Astrocyte (in vitro differentiated cells and primary cell): Measurements from ENCODE around the gene GNAS-AS1. TPM values are rescaled to one million over a fixed set of nuclear protein-coding genes. Genes with fewer than 3 reads are reported as not detected.

Source experiments
- DNase-seq: peaks from one replicate; pipeline ENCODE4 v3.0.0-alpha.2; 2010; ENCODE audit warnings: low read depth
- FAIRE-seq: peaks from 2 replicates; lab custom pipeline; 2011; peaks lifted over from hg19 to GRCh38; lab: Jason Lieb, UNC
- H2AFZ ChIP-seq: 2 replicates; pipeline ENCODE4 v1.6.0; 2012; ENCODE audit warnings: low read depth, low read length, inconsistent platforms
- H3K27ac ChIP-seq: 2 replicates; pipeline ENCODE4 v1.5.1; 2011; ENCODE audit warnings: low read depth, low read length, inconsistent platforms
- H3K27me3 ChIP-seq: 2 replicates; pipeline ENCODE4 v1.6.0; 2011; ENCODE audit warnings: low read length, inconsistent platforms; ENCODE audit not compliant: insufficient read depth
- H3K36me3 ChIP-seq: 2 replicates; pipeline ENCODE4 v1.5.1; 2011; ENCODE audit warnings: low read length, inconsistent platforms; ENCODE audit not compliant: insufficient read depth
- H3K4me1 ChIP-seq: 2 replicates; pipeline ENCODE4 v1.5.1; 2011; ENCODE audit warnings: low read length, inconsistent platforms; ENCODE audit not compliant: insufficient read depth
- H3K4me2 ChIP-seq: 2 replicates; pipeline ENCODE4 v1.6.0; 2012; ENCODE audit warnings: low read length, inconsistent platforms
- H3K4me3 ChIP-seq: 2 replicates; pipeline ENCODE4 v1.5.1; 2011; ENCODE audit warnings: low read depth, mild to moderate bottlenecking, low read length, inconsistent platforms; ENCODE audit not compliant: insufficient read depth
- H3K79me2 ChIP-seq: 2 replicates; pipeline ENCODE4 v1.6.0; 2012; ENCODE audit warnings: mild to moderate bottlenecking, low read length, inconsistent platforms; ENCODE audit not compliant: insufficient read depth
- H3K9ac ChIP-seq: 2 replicates; pipeline ENCODE4 v1.6.0; 2012; ENCODE audit warnings: mild to moderate bottlenecking, low read length, inconsistent platforms
- H3K9me3 ChIP-seq: 2 replicates; pipeline ENCODE4 v1.5.1; 2012; ENCODE audit warnings: low read depth, mild to moderate bottlenecking, low read length, inconsistent platforms; ENCODE audit not compliant: insufficient read depth
- H4K20me1 ChIP-seq: 2 replicates; pipeline ENCODE4 v1.6.0; 2012; ENCODE audit warnings: low read length, inconsistent platforms; ENCODE audit not compliant: insufficient read depth
- H3K27ac Mint-ChIP-seq: one replicate; pipeline ENCODE4 v1.8.0; 2021; ENCODE audit warnings: mild to moderate bottlenecking, mixed read lengths; ENCODE audit not compliant: unreplicated experiment
- H3K27me3 Mint-ChIP-seq: one replicate; pipeline ENCODE4 v1.8.0; 2021; ENCODE audit warnings: low read depth, mixed read lengths; ENCODE audit not compliant: unreplicated experiment
- H3K36me3 Mint-ChIP-seq: one replicate; pipeline ENCODE4 v1.8.0; 2021; ENCODE audit warnings: low read depth, mixed read lengths; ENCODE audit not compliant: unreplicated experiment
- H3K4me1 Mint-ChIP-seq: one replicate; pipeline ENCODE4 v1.8.0; 2021; ENCODE audit warnings: low read depth, mixed read lengths; ENCODE audit not compliant: unreplicated experiment
- H3K4me3 Mint-ChIP-seq: one replicate; pipeline ENCODE4 v1.8.0; 2021; ENCODE audit warnings: mild to moderate bottlenecking, moderate library complexity, mixed read lengths; ENCODE audit not compliant: unreplicated experiment
- H3K9me3 Mint-ChIP-seq: one replicate; pipeline ENCODE4 v1.8.0; 2021; ENCODE audit warnings: mild to moderate bottlenecking, mixed read lengths; ENCODE audit not compliant: unreplicated experiment
- EZH2 ChIP-seq: IDR thresholded peaks from 2 replicates; pipeline ENCODE4 v1.6.1; 2012; ENCODE audit warnings: mild to moderate bottlenecking, low read length, inconsistent platforms; ENCODE audit not compliant: insufficient read depth
- total RNA-seq: library from RNA; stranded (reverse); gene quantifications from 2 replicates; pipeline ENCODE4 v1.2.1, GENCODE V29; 2021
- TF ChIP-seq, protein P1 (sequence below): IDR thresholded peaks from 2 replicates; pipeline ENCODE4 v1.5.1; 2011; ENCODE audit warnings: low read depth, mild to moderate bottlenecking, inconsistent platforms, low read length, moderate library complexity; ENCODE audit not compliant: insufficient read depth

The GNAS-AS1 gene
- total RNA-seq, 1 donor from 2014 or later = 3.8 TPM

DNA sequence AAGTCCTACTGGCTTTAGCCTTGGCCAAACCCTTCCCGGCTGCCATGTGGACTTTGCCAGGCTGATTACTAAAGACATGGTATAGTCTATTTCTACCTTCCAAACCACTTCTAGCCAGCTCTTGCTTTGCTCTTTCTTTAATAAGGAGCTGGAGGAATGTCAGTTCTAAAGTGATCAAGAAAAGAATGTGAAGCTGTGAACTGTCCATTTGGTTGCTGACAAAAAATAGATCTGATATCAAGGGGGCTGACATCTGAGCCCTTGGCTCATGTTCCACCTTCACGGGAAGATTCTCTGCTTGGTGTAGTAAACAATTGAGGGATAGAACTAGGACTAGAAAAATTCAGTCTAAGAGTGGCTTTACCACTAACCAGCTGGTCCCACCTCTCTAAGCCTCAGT is 22.6 kb downstream of the GNAS-AS1 start:
- H3K36me3 Mint-ChIP-seq = peaks cover 10% of the 10 kb centered on the region
- Histone ChIP-seq H3K36me3 (no peaks in the 10 kb centered on the region), H3K27ac (no peak overlapping the region), H3K27me3 (no peaks in the 10 kb centered on the region), H4K20me1 (peaks cover 30% of the 10 kb centered on the region), H3K9me3 (no peaks in the 10 kb centered on the region), H2AFZ (no peak overlapping the region), H3K4me1 (peaks cover 5% of the 10 kb centered on the region), H3K4me3 (no peak overlapping the region), H3K79me2 (peaks cover 15% of the 10 kb centered on the region), H3K9ac (no peak overlapping the region), H3K4me2 (no peak overlapping the region)
- no peak overlapping the region for H3K4me3 Mint-ChIP-seq
- peaks cover 26% of the 10 kb centered on the region for H3K4me1 Mint-ChIP-seq
- H3K27ac Mint-ChIP-seq = no peak overlapping the region
- peaks cover 4% of the 10 kb centered on the region for H3K9me3 Mint-ChIP-seq
- no peak for FAIRE-seq
- TF ChIP-seq, protein P1, sequence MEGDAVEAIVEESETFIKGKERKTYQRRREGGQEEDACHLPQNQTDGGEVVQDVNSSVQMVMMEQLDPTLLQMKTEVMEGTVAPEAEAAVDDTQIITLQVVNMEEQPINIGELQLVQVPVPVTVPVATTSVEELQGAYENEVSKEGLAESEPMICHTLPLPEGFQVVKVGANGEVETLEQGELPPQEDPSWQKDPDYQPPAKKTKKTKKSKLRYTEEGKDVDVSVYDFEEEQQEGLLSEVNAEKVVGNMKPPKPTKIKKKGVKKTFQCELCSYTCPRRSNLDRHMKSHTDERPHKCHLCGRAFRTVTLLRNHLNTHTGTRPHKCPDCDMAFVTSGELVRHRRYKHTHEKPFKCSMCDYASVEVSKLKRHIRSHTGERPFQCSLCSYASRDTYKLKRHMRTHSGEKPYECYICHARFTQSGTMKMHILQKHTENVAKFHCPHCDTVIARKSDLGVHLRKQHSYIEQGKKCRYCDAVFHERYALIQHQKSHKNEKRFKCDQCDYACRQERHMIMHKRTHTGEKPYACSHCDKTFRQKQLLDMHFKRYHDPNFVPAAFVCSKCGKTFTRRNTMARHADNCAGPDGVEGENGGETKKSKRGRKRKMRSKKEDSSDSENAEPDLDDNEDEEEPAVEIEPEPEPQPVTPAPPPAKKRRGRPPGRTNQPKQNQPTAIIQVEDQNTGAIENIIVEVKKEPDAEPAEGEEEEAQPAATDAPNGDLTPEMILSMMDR = no peak
- TF ChIP-seq EZH2 = no peak
- peaks cover 9% of the 10 kb centered on the region for H3K27me3 Mint-ChIP-seq
- DNase-seq = no peak

DNA sequence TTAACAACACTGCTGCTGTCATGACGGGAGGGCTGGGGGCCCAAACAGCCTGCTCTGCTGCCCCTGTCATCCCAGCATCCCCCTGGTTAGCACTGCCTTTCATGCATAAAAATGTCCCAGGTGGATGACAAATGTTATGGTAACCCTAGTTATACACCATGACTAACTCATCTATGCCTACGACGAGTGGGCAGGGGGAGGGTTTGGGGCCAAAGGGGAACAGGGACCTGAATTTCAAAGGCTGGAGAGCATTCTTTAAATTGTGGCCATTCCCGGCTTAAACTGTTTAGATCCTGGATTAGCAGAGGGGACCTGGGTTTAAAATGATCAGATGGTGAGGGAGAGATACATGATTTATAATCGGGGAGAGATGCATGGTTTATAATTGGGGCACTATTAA is 24.4 kb downstream of the GNAS-AS1 start:
- Mint-ChIP-seq H3K27me3 (peaks cover 14% of the 10 kb centered on the region), H3K27ac (no peak overlapping the region), H3K36me3 (peaks cover 17% of the 10 kb centered on the region), H3K4me1 (peaks cover 19% of the 10 kb centered on the region), H3K9me3 (peaks cover 6% of the 10 kb centered on the region), H3K4me3 (no peak overlapping the region)
- no peak overlapping the region for H3K4me2 ChIP-seq
- no peak overlapping the region for H3K9ac ChIP-seq
- TF ChIP-seq EZH2 = no peak
- no peaks in the 10 kb centered on the region for H3K27me3 ChIP-seq
- peaks cover 10% of the 10 kb centered on the region for H3K79me2 ChIP-seq
- FAIRE-seq (no peak), DNase-seq (no peak)
- H3K4me1 ChIP-seq = peaks cover 5% of the 10 kb centered on the region
- H3K36me3 ChIP-seq = no peaks in the 10 kb centered on the region
- no peaks in the 10 kb centered on the region for H3K9me3 ChIP-seq
- no peak overlapping the region for H3K27ac ChIP-seq
- peaks cover 30% of the 10 kb centered on the region for H4K20me1 ChIP-seq
- H2AFZ ChIP-seq = no peak overlapping the region
- H3K4me3 ChIP-seq = no peak overlapping the region

DNA sequence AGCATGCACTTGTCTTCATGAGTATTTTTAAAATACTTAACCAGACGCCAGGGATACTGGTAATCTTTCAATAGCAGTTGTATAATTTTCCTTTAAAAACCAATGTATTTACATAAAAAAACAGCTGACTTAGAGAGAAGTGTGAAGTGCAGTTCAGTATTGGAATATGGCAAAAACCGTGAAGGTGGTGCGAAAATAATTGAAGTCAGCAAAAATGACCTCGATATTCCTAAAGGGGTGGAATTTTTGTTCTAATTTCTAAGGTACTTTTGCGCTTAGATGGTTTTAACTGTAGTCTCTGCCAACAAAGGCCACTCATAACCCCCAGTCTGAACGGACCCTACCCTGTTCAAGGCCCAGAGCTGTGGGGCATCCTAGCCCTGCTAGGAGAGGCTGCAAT is 25.3 kb downstream of the GNAS-AS1 start:
- Mint-ChIP-seq H3K36me3 (peaks cover 21% of the 10 kb centered on the region), H3K4me1 (peaks cover 15% of the 10 kb centered on the region), H3K4me3 (no peak overlapping the region), H3K9me3 (peaks cover 10% of the 10 kb centered on the region), H3K27ac (no peak overlapping the region), H3K27me3 (peaks cover 14% of the 10 kb centered on the region)
- Histone ChIP-seq H3K4me1 (peaks cover 5% of the 10 kb centered on the region), H4K20me1 (peaks cover 27% of the 10 kb centered on the region), H3K9me3 (no peaks in the 10 kb centered on the region), H3K9ac (no peak overlapping the region), H3K4me3 (no peak overlapping the region), H3K4me2 (no peak overlapping the region), H3K27me3 (no peaks in the 10 kb centered on the region), H3K79me2 (peaks cover 3% of the 10 kb centered on the region), H3K27ac (no peak overlapping the region), H3K36me3 (no peaks in the 10 kb centered on the region), H2AFZ (no peak overlapping the region)
- DNase-seq (no peak), FAIRE-seq (no peak)
- TF ChIP-seq, protein P1 = no peak
- TF ChIP-seq EZH2 = no peak
